SU-DHL-6 (cell line): ENCODE results near the gene VPS13D.

Experiments used
- H2AFZ ChIP-seq: fragments of 200-600 bp; sonication (generic); 2 replicates; pipeline ENCODE4 v1.6.1; 2014; ENCODE audit warnings: low read depth, mild to moderate bottlenecking, moderate library complexity, mixed read lengths, antibody characterized with exemption, low read length; ENCODE audit not compliant: severe bottlenecking
- H3F3A ChIP-seq: fragments of 200-600 bp; shearing (Covaris generic); 2 replicates; pipeline ENCODE4 v1.6.0; 2016; ENCODE audit warnings: antibody characterized with exemption, mild to moderate bottlenecking; ENCODE audit not compliant: insufficient read depth
- H3K27ac ChIP-seq: fragments of 200-600 bp; sonication (generic); 2 replicates; pipeline ENCODE4 v1.5.1; 2016; ENCODE audit warnings: low read depth, mild to moderate bottlenecking, low read length, moderate library complexity, mixed read lengths
- H3K27me3 ChIP-seq: fragments of 200-600 bp; sonication (generic), shearing (Covaris generic); 2 replicates; pipeline ENCODE4 v1.6.0; 2014; ENCODE audit warnings: mild to moderate bottlenecking, low read length
- H3K36me3 ChIP-seq: fragments of 200-600 bp; sonication (generic); 2 replicates; pipeline ENCODE4 v1.6.1; 2014; ENCODE audit warnings: mild to moderate bottlenecking, low read length, mixed read lengths
- H3K4me2 ChIP-seq: fragments of 300-600, 200-600 bp; shearing (Covaris generic), sonication (generic); 2 replicates; pipeline ENCODE4 v1.6.0; 2014; ENCODE audit warnings: low read length, low read depth, mild to moderate bottlenecking; ENCODE audit not compliant: poor library complexity, severe bottlenecking
- H3K4me3 ChIP-seq: fragments of 200-600 bp; sonication (generic); 2 replicates; pipeline ENCODE4 v1.5.1; 2014; ENCODE audit warnings: antibody characterized with exemption, low read length, mild to moderate bottlenecking, mixed read lengths; ENCODE audit not compliant: insufficient read depth, poor library complexity, severe bottlenecking
- H3K79me2 ChIP-seq: fragments of 200-600 bp; sonication (generic); 2 replicates; pipeline ENCODE4 v1.6.1; 2014; ENCODE audit warnings: mild to moderate bottlenecking, low read length, moderate library complexity; ENCODE audit not compliant: insufficient read depth
- H3K9ac ChIP-seq: fragments of 200-600 bp; sonication (generic); 2 replicates; pipeline ENCODE4 v1.7.0; 2014; ENCODE audit warnings: mild to moderate bottlenecking, low read length
- H3K9me2 ChIP-seq: fragments of 200-600 bp; sonication (generic); replicated peaks from 2 replicates; pipeline ENCODE4 v1.6.1; 2014; ENCODE audit warnings: low read length; ENCODE audit not compliant: insufficient read depth
- H3K9me3 ChIP-seq: fragments of 200-600 bp; sonication (generic); 2 replicates; pipeline ENCODE4 v1.6.1; 2014; ENCODE audit warnings: low read length, mixed read lengths; ENCODE audit not compliant: insufficient read depth
- H4K20me1 ChIP-seq: fragments of 200-600 bp; sonication (generic); 2 replicates; pipeline ENCODE4 v1.6.1; 2014; ENCODE audit warnings: low read depth, mild to moderate bottlenecking, antibody characterized with exemption, low read length, moderate library complexity, mixed read lengths
- CTCF ChIP-seq: fragments of 200-600 bp; sonication (generic); IDR thresholded peaks from one replicate; pipeline ENCODE4 v1.5.1; 2017; ENCODE audit warnings: antibody characterized with exemption, mild to moderate bottlenecking, low read length, moderate library complexity; ENCODE audit not compliant: insufficient read depth, poor library complexity, severe bottlenecking
- EZH2phosphoT487 ChIP-seq: fragments of 200-600 bp; sonication (generic), shearing (Covaris generic); conservative IDR thresholded peaks from 2 replicates; pipeline ENCODE4 v1.6.1; 2018; ENCODE audit warnings: mild to moderate bottlenecking, antibody characterized with exemption, low read length, moderate library complexity, mixed read lengths

The VPS13D gene

DNA sequence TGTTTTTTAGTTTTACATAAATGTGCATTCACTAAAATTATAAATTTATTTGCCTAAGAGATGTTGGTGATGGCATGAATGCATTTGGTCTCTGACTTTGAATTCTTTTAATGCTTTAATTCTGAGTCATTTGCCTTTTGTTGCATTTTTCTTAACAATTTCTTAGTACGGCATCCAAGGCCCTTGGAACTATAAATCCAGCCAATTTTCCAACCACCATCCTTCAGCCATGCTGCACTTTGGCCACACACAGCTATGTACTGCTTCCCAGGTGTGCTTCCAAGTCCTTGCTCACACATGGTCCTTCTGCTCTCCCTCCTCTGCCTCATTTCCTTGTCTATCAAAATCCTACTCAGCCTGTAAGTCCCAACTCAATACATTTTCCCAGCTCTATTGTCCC, 227.1 kb downstream of the VPS13D start:
- Histone ChIP-seq H3K9me3 (no peaks in the 10 kb centered on the region), H3K4me2 (no peak overlapping the region), H3K9ac (no peak overlapping the region), H2AFZ (no peak overlapping the region), H3K27me3 (no peaks in the 10 kb centered on the region), H3K4me3 (no peak overlapping the region), H3K36me3 (no peaks in the 10 kb centered on the region), H4K20me1 (no peaks in the 10 kb centered on the region), H3K27ac (no peak overlapping the region), H3F3A (no peaks in the 10 kb centered on the region), H3K79me2 (no peaks in the 10 kb centered on the region), H3K9me2 (no peaks in the 10 kb centered on the region)
- TF ChIP-seq EZH2phosphoT487 (no peak), CTCF (no peak)

DNA sequence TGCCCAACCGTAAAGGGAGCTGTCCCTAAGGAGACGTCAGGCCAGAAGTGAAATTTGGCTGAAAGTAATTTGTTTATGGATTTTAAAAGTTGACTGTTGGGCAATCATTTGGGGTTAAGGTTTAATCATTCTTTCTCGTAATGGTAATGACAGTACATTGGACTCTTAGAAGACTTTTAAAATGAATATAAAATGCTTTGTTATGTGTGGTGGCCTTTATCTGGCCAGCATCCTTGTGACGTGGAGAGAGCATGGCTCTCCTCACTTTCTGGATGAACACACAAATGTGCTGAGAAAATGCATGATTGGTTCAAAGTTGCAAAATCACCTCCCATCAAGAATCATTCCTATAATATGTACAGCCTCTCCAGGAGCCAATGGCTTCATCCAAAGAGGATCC, 227.9 kb downstream of the VPS13D start:
- Histone ChIP-seq H2AFZ (no peak overlapping the region), H3K9me3 (no peaks in the 10 kb centered on the region), H3K36me3 (no peaks in the 10 kb centered on the region), H3F3A (no peaks in the 10 kb centered on the region), H3K27me3 (no peaks in the 10 kb centered on the region), H3K9ac (no peak overlapping the region), H3K79me2 (no peaks in the 10 kb centered on the region), H4K20me1 (no peaks in the 10 kb centered on the region), H3K4me3 (no peak overlapping the region), H3K9me2 (no peaks in the 10 kb centered on the region), H3K27ac (no peak overlapping the region), H3K4me2 (no peak overlapping the region)
- TF ChIP-seq CTCF = no peak
- TF ChIP-seq EZH2phosphoT487 = no peak

DNA sequence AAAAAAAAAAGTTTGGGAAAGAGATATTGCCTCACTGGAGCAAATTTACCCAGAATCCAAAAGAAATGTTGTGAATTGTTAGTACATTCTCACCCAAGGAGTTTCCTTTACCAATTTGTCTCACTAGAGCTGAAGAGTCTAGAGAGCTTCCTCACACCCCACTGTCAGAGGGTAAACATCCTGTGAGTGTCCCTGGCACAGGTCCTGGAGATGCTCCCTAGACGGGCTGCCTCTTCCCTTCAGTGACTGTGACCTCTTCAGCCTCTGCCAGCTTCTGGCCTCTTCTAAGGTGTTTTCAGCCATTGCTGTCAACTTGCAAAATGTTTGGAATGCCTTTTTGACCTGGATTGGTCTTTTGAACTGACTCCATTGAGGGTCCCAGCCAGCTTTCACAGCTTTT, 228.7 kb downstream of the VPS13D start:
- H3K79me2 ChIP-seq = no peaks in the 10 kb centered on the region
- TF ChIP-seq EZH2phosphoT487 = no peak
- TF ChIP-seq CTCF = no peak
- H3K9me3 ChIP-seq = no peaks in the 10 kb centered on the region

GRCh38 chr1:12460121-12460520, 230.3 kb downstream of the VPS13D start:
- H3K9me3 ChIP-seq = no peaks in the 10 kb centered on the region
- no peak overlapping the region for H3K4me3 ChIP-seq
- no peak overlapping the region for H2AFZ ChIP-seq
- H3K79me2 ChIP-seq = no peaks in the 10 kb centered on the region
- H3K27me3 ChIP-seq = no peaks in the 10 kb centered on the region
- no peaks in the 10 kb centered on the region for H3F3A ChIP-seq
- TF ChIP-seq EZH2phosphoT487 = no peak
- TF ChIP-seq CTCF = no peak
- no peaks in the 10 kb centered on the region for H4K20me1 ChIP-seq
- H3K9ac ChIP-seq = no peak overlapping the region
- no peaks in the 10 kb centered on the region for H3K36me3 ChIP-seq
- no peak overlapping the region for H3K4me2 ChIP-seq
- no peaks in the 10 kb centered on the region for H3K9me2 ChIP-seq
- H3K27ac ChIP-seq = no peak overlapping the region

More for the DNA sequence above, 228.7 kb downstream of the VPS13D start:
- no peaks in the 10 kb centered on the region for H4K20me1 ChIP-seq
- no peak overlapping the region for H3K9ac ChIP-seq
- H2AFZ ChIP-seq = no peak overlapping the region
- H3F3A ChIP-seq = no peaks in the 10 kb centered on the region
- H3K27ac ChIP-seq = no peak overlapping the region
- no peaks in the 10 kb centered on the region for H3K9me2 ChIP-seq
- no peak overlapping the region for H3K4me2 ChIP-seq
- H3K27me3 ChIP-seq = no peaks in the 10 kb centered on the region
- no peak overlapping the region for H3K4me3 ChIP-seq
- H3K36me3 ChIP-seq = no peaks in the 10 kb centered on the region
